HT1080 (cell line): ENCODE measurements around the gene NPR2. TPM values are rescaled to one million over a fixed set of nuclear protein-coding genes. Genes with fewer than 3 reads are reported as not detected.

Source experiments
- DNase-seq: peaks from one replicate; pipeline ENCODE4 v3.0.0-alpha.2; 2015; ENCODE audit warnings: low read depth
- small RNA-seq: library from RNA; depleted of rRNA; stranded (forward); fragments of <200 nt; gene quantifications from one replicate; pipeline ENCODE3, GENCODE V24; 2014
- total RNA-seq: library from RNA; depleted of rRNA; stranded (reverse); fragments of >200 nt; shearing (Covaris generic); gene quantifications from 2 replicates; pipeline ENCODE4 v1.2.3, GENCODE V29; 2014; rRNA removed

The NPR2 gene
- total RNA-seq, 1 experiment from 2014 or later: 6.9 TPM

- DNase-seq: no peak
Measured at GRCh38 chr9:35852876-35853865, 61.8 kb downstream of the NPR2 start.

- no peak for DNase-seq
Measured at GRCh38 chr9:35854091-35854762, 62.8 kb downstream of the NPR2 start.

- DNase-seq: no peak
Measured at GRCh38 chr9:35856206-35856605, 64.8 kb downstream of the NPR2 start.

GRCh38 chr9:35856882-35857281 is 65.5 kb downstream of the NPR2 start:
- no peak for DNase-seq

GRCh38 chr9:35858458-35858857 is 67.1 kb downstream of the NPR2 start:
- DNase-seq: no peak

Small RNAs within 50 kb of the gene (small RNA-seq; reads per million reads assigned to genes)
- gene HINT2: not detected

Other genes starting within 250 kb of the NPR2 start
- 5.4 and 9.2 TPM in 2 replicates for gene TESK1, start 186.3 kb upstream of the NPR2 start, total RNA-seq
- gene CD72, start 173.2 kb upstream of the NPR2 start, total RNA-seq: 0.27 TPM in 1 of 2 replicates, not detected in the other
- not detected in 2 replicates for gene SIT1, start 140.7 kb upstream of the NPR2 start, total RNA-seq
- gene RMRP, start 133.6 kb upstream of the NPR2 start, total RNA-seq: 6,816 and 22,210 TPM in 2 replicates
- gene CCDC107, start 133.3 kb upstream of the NPR2 start, total RNA-seq: 9.2 and 9.3 TPM in 2 replicates
- 5.3 and 8.9 TPM in 2 replicates for gene ARHGEF39, start 126.4 kb upstream of the NPR2 start, total RNA-seq
- 0.33 and 0.55 TPM in 2 replicates for gene CA9, start 117.7 kb upstream of the NPR2 start, total RNA-seq
- 405 and 411 TPM in 2 replicates for gene TPM2, start 101.7 kb upstream of the NPR2 start, total RNA-seq
- 165 and 198 TPM in 2 replicates for gene TLN1, start 59.4 kb upstream of the NPR2 start, total RNA-seq
- 42.1 and 44.1 TPM in 2 replicates for gene CREB3, start 58.9 kb upstream of the NPR2 start, total RNA-seq
- 39.2 and 41.6 TPM in 2 replicates for gene GBA2, start 42.4 kb upstream of the NPR2 start, total RNA-seq
- 15.8 and 22.1 TPM in 2 replicates for gene RGP1, start 42.3 kb upstream of the NPR2 start, total RNA-seq
- not detected in 2 replicates for gene MSMP, start 37.3 kb upstream of the NPR2 start, total RNA-seq
- 0.26 and 1.0 TPM in 2 replicates for gene SPAG8, start 20.7 kb downstream of the NPR2 start, total RNA-seq
- 72.7 and 81.8 TPM in 2 replicates for gene HINT2, start 23.5 kb downstream of the NPR2 start, total RNA-seq
- gene FAM221B, start 37.1 kb downstream of the NPR2 start, total RNA-seq: not detected in 2 replicates
- gene TMEM8B, start 37.6 kb downstream of the NPR2 start, total RNA-seq: 0.20 and 0.95 TPM in 2 replicates
- gene OR13J1, start 78.8 kb downstream of the NPR2 start, total RNA-seq: not detected in 2 replicates
- 2.4 and 3.2 TPM in 2 replicates for gene HRCT1, start 114.6 kb downstream of the NPR2 start, total RNA-seq
- gene SPAAR, start 117.9 kb downstream of the NPR2 start, total RNA-seq: 0.05 and 0.23 TPM in 2 replicates
- gene OR2S2, start 166.6 kb downstream of the NPR2 start, total RNA-seq: 0.32 TPM in 1 of 2 replicates, not detected in the other
- 5.2 and 7.5 TPM in 2 replicates for gene RECK, start 245.3 kb downstream of the NPR2 start, total RNA-seq